CD4-positive, alpha-beta T cell treated with Interleukin-10 for 1 hour (primary cell): ENCODE data around the gene UBR4.

Experiments used
- DNase-seq: peaks from one replicate; pipeline ENCODE4 v3.0.0-alpha.2; 2020

UBR4 gene

DNA sequence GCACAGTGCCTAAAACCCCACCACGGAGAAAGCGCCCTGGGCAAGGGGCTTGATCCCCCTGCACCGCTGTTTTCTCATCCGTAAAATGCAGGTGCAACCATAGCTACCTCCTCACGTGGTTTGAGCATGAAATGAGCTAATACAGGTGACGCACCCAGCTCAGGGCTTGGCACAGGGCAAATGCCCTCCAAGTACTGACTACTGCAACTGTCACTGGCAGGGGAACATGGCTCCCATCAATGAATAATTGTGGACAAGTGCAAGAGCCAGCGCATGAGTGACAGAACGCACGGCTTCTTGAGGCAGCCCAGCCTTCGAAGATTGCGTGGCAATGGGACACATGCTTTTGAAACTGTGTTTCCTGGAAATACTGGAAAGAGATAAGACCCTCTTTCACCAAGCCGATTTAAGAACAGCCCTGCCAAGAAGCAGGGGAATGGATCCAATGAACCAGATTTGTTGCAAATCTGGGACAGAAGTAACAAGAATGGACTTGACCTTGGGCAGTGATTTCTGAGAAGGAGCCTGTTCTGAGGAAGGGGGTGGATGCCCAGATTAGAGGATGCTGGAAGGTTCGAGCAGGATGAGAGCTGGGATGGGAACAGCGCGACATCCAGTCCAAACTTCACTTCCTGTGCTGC, 160.8 kb downstream of the UBR4 start:
- DNase-seq, result no peak

GRCh38 chr1:19046972-19047731, 162.9 kb downstream of the UBR4 start:
- no peak for DNase-seq

DNA sequence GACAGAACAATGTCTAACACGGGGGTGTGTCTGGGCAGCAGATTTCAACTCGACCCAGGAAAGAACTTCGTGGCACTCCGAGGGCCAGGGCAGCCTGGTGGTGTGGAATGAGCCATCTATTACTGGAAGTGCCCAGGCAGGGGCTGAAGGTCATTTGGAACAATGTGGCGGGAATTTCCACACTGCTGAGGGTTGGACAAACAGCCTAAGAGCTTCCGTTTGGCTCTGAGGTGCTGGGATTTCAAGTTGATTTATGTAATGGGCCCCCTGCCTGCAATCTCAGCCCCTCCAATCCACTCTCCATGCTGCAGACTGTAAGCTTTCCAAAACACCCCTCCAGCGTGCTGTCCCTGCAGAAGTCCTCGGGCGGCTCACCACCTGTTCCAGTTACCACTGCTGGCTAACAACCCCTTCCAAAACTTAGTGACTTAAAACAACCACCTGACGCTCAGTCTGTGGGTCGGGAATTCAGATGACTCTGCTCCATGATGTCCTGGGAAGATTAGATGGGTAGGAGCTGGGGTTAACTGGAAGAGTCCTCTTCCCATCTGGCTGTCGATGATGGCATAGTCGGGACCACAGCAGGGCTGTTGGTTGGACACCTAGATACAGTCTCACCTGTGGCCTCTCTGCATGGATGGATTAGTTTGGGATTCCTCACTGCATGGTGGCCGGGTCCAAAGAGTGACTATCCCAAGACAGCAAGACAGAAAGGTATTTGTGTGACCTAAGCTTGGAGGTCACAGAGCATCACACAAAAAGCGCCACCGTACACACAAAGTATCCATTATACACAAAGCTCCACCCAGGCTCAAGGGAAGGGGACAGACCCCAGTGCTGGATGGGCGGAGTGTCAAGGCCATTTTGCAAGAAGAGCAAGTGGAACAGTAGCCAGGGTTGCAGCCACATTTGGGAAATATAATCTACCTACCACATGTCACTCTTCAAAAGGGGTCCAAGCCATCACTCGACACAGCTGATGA, 163.9 kb downstream of the UBR4 start:
- DNase-seq, result no peak

- peak; percentile 6 for DNase-seq
Observed at GRCh38 chr1:19044975-19045831, 164.9 kb downstream of the UBR4 start.

DNA sequence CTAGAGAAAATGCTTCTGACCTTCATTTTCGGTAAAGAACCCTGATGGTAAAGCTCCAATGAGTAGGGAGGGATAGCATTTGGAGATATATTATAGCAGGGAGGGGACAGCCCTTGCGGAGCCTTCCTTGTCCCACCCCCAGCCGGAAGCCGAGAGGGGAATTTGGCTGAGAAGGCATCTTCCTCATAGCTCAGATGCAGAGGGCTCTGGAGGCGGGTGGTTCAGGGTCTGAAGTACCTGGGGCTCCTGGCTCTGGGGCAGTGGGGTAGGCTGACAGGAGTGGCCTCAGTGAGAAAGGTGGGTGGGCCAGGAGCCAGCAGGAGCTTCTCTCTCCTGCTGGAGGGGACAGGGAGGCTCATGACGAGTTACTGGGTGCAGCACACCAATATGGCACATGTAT, 165.6 kb downstream of the UBR4 start:
- DNase-seq, result no peak

- no peak for DNase-seq
Observed at GRCh38 chr1:19043579-19044443, 166.3 kb downstream of the UBR4 start.

DNA sequence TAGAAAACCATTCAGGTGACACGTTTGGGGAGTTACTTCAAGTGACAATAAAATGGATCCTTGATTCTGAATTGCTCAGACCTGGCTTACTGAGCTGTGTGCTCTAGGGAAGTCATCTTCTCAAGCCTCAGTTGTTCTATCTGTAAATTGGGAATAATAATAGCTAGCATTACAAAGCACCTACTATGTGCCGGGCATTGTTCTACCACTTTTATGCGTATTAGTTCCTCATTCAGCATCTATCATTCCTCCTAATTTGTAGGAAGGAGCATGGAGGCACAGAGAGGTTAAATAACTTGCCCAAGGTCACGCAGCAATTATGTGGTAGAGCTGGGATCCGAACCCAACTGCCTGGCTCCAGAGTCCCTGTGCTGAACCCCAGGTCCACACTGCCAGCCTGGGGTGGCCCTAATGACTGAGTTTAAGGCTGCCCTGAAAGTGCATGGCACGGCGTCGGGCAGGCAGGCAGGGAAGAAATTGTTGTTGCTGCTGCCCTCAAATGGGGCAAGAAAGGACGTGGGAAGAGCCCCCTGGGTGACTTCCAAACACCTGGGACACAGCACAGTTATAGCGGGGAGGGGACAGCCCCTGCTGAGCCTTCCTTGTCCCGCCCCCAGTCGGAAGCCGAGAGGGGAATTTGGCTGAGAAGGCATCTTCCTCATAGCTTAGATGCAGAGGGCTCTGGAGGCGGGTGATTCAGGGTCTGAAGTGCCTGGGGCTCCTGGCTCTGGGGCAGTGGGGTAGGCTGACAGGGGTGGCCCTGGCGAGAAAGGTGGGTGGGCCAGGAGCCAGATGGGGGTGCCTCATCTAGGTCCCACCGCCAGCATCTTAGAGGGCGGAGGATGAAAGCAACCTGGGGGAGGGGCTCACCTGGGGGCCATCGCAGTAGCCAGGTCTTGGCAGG, 167.1 kb downstream of the UBR4 start:
- no peak for DNase-seq

DNA sequence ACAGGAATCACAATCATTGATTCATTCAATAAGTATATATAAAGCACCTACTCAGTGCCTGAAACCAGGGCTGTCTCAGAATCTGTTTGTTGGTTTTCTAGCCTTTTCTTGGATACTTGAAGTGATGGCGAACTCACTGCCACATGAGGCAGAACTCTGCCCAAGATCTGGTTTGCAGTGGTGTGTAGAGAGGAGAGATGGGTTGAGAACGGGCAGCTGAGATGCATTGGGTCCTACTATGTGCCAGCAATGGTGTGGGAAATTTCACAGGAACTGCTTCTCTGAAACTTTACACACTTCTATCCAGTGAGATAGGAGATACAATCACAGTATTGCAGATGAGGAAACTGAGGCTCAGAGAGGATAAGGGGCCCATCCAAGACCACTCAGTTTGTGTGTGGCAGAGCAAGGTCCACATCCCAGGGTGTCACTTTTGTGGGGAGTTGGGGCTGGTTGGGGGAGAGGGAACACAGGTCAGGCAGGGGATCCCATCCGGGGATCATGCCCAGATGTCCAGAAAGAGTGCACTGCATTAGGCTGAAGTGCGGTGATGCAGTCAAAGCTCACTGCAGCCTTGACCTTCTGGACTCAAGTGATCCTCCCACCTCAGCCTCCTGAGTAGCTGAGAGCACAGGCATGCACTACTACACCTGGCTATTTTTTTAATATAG, 169.9 kb downstream of the UBR4 start:
- DNase-seq, result no peak

- DNase-seq, result no peak
Observed at GRCh38 chr1:19038732-19039131, 171.3 kb downstream of the UBR4 start.

GRCh38 chr1:19038096-19038495, 172.0 kb downstream of the UBR4 start:
- no peak for DNase-seq

- no peak for DNase-seq
Observed at GRCh38 chr1:19037659-19038058, 172.4 kb downstream of the UBR4 start.

- no peak for DNase-seq
Observed at GRCh38 chr1:19036813-19037605, 173.1 kb downstream of the UBR4 start.

- DNase-seq, result no peak
Observed at GRCh38 chr1:19036041-19036812, 173.8 kb downstream of the UBR4 start.

DNA sequence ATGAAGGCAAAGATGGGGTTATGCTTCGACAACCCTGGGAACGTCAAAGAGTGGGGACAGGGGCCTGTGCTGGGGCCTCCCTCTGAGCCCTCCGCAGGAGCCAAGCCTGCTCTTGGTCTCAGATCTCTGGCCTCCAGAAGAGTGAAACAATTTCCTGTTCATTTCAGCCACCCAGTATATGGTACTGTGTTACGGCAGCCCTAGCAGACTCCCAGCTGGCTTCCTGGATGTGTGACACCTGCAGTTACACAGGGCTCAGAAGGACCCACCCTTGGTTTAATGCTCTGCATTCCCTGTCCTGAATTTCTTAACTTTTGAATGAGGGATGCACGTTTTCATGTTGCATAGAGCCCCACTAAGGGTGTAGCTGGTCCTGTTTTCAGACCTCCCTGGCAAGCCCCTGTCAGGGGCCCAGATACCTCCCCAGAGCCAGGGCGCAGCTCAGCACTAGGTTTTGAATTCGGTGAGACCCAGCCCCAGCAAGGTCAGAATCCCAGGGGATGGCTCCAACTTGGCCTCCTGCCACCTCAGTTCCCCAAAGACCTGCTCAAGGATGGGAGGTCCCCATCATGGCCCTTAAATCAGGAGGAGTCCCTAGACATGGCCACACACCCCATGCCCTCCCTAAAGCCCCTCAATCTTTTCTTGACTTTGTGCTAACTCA, 174.6 kb downstream of the UBR4 start:
- no peak for DNase-seq

- DNase-seq, result no peak
Observed at GRCh38 chr1:19034721-19035120, 175.3 kb downstream of the UBR4 start.

DNA sequence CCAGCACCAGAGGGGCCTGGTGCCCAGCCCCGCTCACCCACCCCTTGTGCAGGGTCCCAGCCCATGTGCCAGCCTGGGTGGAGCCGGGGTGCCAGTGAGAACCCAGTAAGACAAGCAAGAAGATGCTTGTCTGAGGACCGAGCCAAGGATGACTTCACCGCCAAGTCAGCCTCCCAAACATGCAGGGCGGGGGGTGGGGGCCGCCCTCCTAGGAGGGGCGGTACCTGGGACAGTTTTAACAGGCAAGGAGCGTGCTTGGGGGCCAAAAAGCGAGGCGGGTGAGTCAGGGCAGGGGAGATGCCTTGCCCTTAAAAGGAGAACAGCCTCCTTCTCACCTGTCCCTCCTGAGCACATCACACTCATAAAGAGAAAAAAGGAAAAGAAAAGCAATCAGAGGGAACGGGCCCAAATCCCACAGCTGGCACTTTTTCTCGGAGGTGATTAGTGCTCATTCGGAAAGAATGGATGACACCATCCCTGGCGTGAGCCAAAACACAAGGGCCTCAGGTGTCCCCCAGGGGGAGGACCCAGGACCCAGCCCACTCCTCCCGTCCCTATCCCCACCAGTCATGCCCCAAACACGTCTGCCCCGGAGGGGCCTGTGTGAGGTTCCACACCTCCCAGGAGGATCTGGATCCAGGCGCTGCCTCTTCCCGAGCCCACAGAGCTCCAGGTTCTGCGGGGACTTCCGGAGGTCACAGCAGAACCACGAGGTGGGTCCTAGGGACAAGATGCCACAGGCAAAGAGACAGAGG, 176.0 kb downstream of the UBR4 start:
- DNase-seq, result no peak

DNA sequence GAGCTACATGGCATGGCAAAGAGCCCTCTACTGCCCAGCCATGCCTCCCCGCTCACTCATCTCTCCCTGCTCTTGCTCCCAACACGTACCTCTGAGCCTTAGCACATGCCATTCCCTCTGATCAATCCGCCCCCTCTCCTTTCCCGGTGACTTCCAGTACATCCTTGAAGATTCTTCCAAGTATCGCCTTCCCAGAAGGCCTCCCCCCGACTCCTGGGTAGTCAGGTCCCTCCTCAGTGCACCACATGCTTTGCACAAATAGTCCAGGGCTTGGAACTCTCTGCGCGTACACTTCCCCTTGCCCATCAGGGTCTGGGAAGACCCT, 176.6 kb downstream of the UBR4 start:
- DNase-seq, result no peak
